GM12872 (cell line): ENCODE results near the gene LMOD2.

Experiments used
- CTCF ChIP-seq: IDR thresholded peaks from 3 replicates; pipeline ENCODE4 v1.5.1; 2011; ENCODE audit warnings: low read depth, mild to moderate bottlenecking, low read length, moderate library complexity; ENCODE audit not compliant: insufficient read depth

Gene LMOD2

DNA sequence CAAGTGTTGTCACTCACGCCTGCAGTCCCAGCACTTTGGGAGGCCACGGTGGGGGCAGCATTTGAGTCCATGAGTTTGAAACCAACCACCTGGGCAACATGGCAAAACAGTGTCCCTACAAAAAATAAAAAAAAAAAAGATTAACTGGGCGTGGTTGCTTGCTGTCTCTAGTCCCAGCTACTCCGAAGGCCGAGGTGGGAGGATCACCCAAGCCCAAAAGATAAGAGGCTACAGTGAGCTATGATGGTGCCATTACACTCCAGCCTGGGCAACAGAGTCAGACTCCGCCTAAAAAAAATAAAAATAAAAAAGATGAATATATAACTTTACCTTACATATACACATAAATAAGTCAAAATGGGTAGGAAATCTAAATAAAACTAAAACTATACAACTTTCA is 2.5 kb upstream of the LMOD2 start:
- TF ChIP-seq CTCF, result no peak

- no peak for TF ChIP-seq CTCF
Observed at GRCh38 chr7:123656544-123657303, 1.1 kb downstream of the LMOD2 start.

- TF ChIP-seq CTCF, result no peak
Observed at GRCh38 chr7:123657304-123657685, 1.6 kb downstream of the LMOD2 start.

GRCh38 chr7:123658023-123658422 is 2.4 kb downstream of the LMOD2 start:
- no peak for TF ChIP-seq CTCF

GRCh38 chr7:123660514-123661354 is 5.1 kb downstream of the LMOD2 start:
- TF ChIP-seq CTCF, result no peak

GRCh38 chr7:123661765-123662164 is 6.1 kb downstream of the LMOD2 start:
- no peak for TF ChIP-seq CTCF

DNA sequence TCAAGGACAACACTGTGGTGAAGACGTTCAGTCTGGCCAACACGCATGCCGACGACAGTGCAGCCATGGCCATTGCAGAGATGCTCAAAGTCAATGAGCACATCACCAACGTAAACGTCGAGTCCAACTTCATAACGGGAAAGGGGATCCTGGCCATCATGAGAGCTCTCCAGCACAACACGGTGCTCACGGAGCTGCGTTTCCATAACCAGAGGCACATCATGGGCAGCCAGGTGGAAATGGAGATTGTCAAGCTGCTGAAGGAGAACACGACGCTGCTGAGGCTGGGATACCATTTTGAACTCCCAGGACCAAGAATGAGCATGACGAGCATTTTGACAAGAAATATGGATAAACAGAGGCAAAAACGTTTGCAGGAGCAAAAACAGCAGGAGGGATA is 6.6 kb downstream of the LMOD2 start:
- no peak for TF ChIP-seq CTCF
